HG02943 (cell line): ENCODE measurements around the gene KNDC1.
"Not testable (repeated sequence)": the region's sequence is repeated elsewhere in the genome, so short reads cannot be mapped to it uniquely, and the experiment has no call there.

Experiments
- ATAC-seq: cut with Tn5 transposase; IDR thresholded peaks from one replicate; pipeline ENCODE4 v1.9.1; 2021; ENCODE audit warnings: mild to moderate bottlenecking, low read depth, moderate library complexity; ENCODE audit not compliant: unreplicated experiment

KNDC1 gene

GRCh38 chr10:133125901-133126300 is 34.1 kb upstream of the KNDC1 start:
- no peak for ATAC-seq

GRCh38 chr10:133126431-133127290 is 33.4 kb upstream of the KNDC1 start:
- no peak for ATAC-seq

GRCh38 chr10:133127291-133128125 is 32.5 kb upstream of the KNDC1 start:
- no peak for ATAC-seq

- no peak for ATAC-seq
Observed at GRCh38 chr10:133128126-133129070, 31.6 kb upstream of the KNDC1 start.

GRCh38 chr10:133129071-133129858 is 30.8 kb upstream of the KNDC1 start:
- no peak for ATAC-seq

GRCh38 chr10:133129859-133130495 is 30.0 kb upstream of the KNDC1 start:
- no peak for ATAC-seq

GRCh38 chr10:133130602-133131001 is 29.4 kb upstream of the KNDC1 start:
- no peak for ATAC-seq

- no peak for ATAC-seq
Observed at GRCh38 chr10:133131053-133131452, 29.0 kb upstream of the KNDC1 start.

- no peak for ATAC-seq
Observed at GRCh38 chr10:133131734-133132472, 28.1 kb upstream of the KNDC1 start.

GRCh38 chr10:133132473-133133291 is 27.3 kb upstream of the KNDC1 start:
- ATAC-seq: no peak

- no peak for ATAC-seq
Observed at GRCh38 chr10:133133471-133134231, 26.4 kb upstream of the KNDC1 start.

GRCh38 chr10:133134411-133135115 is 25.5 kb upstream of the KNDC1 start:
- ATAC-seq: no peak

GRCh38 chr10:133135116-133135465 is 24.9 kb upstream of the KNDC1 start:
- ATAC-seq: no peak

GRCh38 chr10:133137486-133138145 is 22.4 kb upstream of the KNDC1 start:
- ATAC-seq: not testable (repeated sequence)

- ATAC-seq: no peak
Observed at GRCh38 chr10:133139551-133140065, 20.4 kb upstream of the KNDC1 start.
